Stimulated activated CD8-positive, alpha-beta memory T cell treated with anti-CD3 and anti-CD28 coated beads, Interleukin-4, amount 100 ng/mL, for 24 hours (primary cell): ENCODE data around the gene BABAM2.
"Not testable (repeated sequence)": the region's sequence is repeated elsewhere in the genome, so short reads cannot be mapped to it uniquely, and the experiment has no call there.

ENCODE experiments used
- DNase-seq: peaks from one replicate; pipeline ENCODE4 v3.0.0-alpha.2; 2020; ENCODE audit warnings: low read depth

BABAM2 gene

DNA sequence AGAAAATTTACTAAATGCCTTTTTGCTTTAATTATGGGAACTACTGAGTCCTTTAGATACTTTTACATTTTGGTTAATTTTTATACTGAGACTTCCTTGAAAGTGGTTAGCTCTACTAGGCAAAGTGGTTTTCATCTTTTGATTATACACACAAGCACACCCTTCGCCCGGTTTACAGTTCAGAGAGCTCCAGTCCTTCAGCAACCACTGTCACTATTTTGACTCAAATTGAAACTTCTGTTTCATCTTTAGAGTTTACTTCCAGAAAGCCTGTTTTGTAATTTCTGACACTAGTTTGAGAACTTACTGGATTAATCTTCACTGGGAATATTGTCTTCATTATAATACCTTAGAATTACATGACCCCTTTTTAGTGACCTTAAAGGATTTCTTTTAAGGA lies 361.8 kb downstream of the BABAM2 start:
- no peak for DNase-seq

GRCh38 chr2:28253543-28253942 lies 363.0 kb downstream of the BABAM2 start:
- no peak for DNase-seq

- not testable (repeated sequence) for DNase-seq
Measured at GRCh38 chr2:28255231-28255630, 364.7 kb downstream of the BABAM2 start.

GRCh38 chr2:28257182-28257581 lies 366.7 kb downstream of the BABAM2 start:
- DNase-seq, result no peak

DNA sequence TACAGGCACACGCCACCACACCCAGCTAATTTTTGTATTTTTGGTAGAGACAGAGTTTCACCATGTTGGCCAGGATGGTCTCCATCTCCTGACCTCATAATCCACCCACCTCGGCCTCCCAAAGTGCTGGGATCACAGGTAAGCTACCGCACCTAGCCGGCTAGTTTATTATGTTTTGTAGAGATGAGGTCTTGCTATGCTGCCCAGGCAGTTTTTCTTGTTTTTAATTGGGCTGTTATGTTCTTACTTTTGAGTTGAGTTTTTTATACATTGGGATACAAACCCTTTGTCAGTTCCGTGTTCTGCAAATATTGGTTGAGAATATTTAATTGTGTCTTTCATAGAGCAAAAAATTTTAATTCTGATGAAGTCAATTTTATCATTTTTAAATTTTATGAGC lies 368.7 kb downstream of the BABAM2 start:
- DNase-seq, result not testable (repeated sequence)

DNA sequence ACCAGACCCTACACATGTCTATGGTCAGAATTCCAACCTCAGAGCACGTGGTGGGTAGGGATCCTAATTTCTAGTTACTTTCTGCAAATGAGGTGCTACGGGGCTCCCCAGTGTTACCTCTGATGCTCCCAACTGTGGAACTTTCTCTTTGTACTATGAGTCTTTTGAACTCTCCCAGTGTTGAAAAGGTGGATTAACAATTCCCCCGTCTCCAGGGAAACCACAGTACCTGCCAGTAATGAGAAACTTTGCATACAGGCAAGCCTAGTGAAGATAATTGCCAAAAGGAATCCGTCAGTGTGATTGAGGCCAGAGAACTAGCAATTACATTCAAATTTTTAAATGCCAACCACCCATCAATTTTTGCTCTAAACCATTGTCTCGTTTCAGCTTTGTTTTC lies 373.2 kb downstream of the BABAM2 start:
- DNase-seq, result no peak

DNA sequence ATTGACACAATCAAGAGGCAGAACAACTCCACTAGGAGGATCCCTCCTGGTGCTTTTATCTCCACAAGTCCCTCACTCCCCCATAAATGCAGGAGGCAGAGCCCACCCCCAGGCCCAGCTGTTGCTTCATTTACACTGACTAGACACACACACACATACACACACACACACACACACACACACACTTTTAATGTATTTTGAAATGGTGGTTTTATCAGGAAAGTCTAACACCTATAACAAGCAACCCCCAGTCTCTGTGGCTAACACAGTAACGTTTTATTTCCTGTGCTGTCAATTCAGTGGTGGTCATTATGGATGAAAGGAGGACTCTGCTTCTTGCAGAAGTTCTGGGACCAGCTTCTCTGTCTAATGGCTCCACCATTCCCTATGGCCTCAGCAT lies 376.8 kb downstream of the BABAM2 start:
- DNase-seq, result no peak

GRCh38 chr2:28268386-28268785 lies 377.9 kb downstream of the BABAM2 start:
- no peak for DNase-seq

DNA sequence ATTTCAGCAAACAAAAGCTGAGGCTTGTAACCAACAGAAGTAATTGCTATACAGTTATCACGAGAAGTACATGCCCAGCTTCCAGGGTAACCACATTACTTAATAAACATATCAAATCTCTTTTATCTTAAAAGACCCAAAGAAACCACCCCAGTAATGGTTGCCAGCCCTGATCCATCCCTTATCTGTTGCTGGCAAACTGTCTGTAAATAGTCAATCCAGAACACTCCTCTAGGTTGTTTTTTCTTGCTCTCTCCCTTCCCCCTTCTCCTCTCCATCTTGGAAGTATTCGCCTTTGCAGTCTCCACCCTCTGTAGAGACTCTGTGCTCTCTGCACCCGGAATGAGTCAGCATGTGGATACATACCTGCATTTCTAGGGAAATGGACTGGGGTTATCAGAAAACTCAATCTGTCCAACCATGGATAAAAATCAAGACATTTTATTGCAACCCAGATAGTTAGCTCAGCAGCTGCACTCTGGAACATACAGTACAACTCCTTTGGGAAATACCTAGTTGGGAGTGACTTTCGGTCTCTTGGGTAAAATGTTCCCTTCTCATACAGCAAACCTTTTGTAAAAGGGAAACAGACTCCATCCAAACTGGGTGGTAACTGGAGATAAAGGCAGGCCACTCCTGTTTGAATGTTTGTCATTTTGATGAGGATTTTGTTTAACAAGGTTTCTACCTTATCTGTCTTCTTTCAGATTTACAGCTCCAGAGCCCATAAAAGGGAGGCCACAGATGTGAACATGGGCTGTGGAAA lies 378.7 kb downstream of the BABAM2 start:
- DNase-seq, result no peak

GRCh38 chr2:28270456-28271152 lies 380.1 kb downstream of the BABAM2 start:
- no peak for DNase-seq

DNA sequence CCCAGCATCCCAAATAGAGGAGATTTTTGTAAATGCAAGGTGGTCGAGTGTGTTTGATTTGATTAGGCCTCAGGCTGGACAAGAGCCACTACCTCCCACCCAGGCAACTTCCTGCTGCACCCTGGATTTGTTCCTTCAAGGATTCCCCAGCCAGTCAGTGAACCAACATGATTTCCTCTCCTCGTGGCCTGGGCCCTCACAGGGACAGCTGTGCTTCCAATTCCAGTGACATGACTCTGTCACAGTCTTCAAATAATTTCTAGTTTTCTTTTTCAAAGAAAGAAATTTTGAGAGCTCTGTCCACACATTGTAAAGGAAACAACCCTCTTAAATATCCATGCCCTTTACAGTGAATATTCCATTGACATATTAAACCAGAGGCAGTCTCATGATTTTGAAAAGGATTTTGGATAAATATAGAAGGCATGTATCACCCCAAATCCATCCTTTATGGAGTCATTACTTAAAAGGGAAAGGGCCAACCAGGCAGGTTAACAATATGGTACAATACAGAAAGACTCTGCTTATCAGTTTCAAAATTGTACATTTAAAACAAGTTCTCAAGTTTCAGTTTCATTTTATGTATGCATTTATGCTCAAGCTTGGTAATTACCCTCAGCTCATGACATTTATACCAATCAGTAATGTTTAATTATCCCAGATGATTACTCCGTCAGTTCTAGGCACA lies 380.8 kb downstream of the BABAM2 start:
- no peak for DNase-seq

DNA sequence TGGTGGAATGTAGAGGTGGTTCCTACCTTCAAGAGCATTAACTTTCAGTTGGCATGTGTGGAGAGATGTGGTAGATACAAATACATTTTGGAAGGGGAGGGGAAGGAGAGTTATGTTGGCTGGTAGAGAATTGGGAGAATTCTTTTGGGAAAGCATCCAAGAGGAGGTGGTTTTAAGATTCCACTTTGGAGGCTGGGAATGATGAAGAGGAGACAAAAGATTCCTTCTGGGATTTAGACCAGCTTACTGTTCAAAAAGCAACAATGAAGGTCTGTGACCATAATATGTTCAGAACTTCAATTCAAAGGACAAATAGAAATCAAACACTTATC lies 381.4 kb downstream of the BABAM2 start:
- DNase-seq, result no peak

DNA sequence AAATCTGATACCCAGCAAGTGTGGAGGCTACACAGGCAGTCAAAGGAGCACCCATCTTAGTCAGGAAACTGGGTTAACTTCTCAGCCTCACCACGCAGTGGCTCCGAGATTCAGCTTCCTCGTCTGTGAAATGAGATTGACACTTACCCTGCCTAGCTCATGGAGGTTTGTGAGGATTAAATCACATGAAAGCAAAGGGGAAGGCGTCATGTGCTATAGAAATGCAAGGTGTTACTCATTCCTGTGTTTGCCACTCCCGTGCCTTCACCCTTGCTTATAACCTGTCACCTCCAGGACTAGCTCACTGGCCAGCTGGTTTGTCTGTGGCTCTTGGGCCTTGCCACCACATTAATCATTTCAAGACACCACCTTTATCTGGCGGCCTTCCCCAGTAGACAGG lies 383.2 kb downstream of the BABAM2 start:
- no peak for DNase-seq

GRCh38 chr2:28274911-28275685 lies 384.6 kb downstream of the BABAM2 start:
- DNase-seq, result no peak

DNA sequence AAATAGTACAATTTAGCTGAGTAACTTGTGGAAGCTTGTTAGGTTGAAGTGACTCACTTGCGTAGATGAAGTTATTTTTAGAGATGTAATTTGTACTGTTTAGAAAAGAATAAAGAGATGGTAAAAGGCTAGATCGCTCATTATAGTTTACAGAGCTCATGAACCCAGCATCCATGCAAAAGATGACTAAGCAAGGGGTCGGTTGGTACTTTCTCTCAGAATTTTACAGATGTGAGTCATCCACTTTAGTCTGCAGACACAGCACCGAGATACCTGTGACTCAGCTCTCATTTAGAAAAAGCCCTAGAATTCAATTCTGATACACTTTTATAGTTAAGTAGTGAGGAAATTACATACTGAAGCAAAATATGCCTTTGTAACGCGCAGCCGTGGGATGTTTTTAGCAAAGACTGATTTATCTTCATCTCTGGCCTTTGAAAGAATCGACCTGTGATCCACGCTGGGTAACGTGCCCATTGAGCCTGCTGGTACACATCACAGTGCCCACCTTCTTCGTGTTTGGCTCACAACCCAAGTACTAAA lies 385.6 kb downstream of the BABAM2 start:
- DNase-seq, result no peak

- no peak for DNase-seq
Measured at GRCh38 chr2:28276807-28277206, 386.3 kb downstream of the BABAM2 start.

- no peak for DNase-seq
Measured at GRCh38 chr2:28277466-28277865, 386.9 kb downstream of the BABAM2 start.

GRCh38 chr2:28279371-28279770 lies 388.8 kb downstream of the BABAM2 start:
- DNase-seq, result no peak

- DNase-seq, result no peak
Measured at GRCh38 chr2:28280619-28281018, 390.1 kb downstream of the BABAM2 start.

DNA sequence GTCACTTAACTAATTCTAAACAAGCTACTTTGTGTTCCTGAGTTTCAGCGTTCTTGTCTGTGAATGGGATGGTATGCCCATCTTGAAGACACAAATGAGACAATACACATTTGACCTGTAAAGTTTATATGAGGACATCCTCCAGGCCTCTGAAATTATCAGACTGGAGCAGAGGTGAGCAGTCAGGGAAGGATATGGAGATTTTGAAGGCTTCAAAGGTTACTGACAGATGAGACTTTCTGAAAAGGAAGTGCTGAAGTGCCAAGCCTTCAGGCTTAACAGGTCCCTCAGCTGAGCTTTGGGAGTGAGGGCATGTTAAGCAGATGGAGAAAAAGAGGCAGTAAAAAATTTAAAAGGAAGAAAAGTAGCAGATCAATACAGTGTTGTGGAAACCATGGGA lies 391.2 kb downstream of the BABAM2 start:
- no peak for DNase-seq

DNA sequence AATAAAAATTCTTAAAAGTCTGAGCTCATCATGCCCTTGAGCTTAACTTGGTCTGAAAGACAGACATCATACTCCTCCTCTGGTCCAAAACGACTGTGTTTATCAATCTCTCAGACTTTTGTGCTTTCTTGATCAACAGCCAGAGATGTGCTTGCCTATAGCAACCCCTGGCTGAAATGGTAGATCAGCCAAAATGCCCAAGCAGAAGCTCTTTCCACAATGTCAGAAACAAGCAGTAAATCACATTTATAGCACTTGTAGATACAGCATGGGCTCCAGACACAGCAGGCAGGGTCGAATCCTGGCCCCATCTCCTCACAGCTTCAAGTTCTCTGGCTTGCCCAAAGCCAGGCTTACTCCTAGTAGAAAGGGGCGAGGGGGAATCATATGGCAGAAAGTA lies 391.7 kb downstream of the BABAM2 start:
- no peak for DNase-seq
